HG03175 (cell line): ENCODE results near the gene DLGAP4.

Experiments
- ATAC-seq: cut with Tn5 transposase; IDR thresholded peaks from one replicate; pipeline ENCODE4 v1.9.1; 2021; ENCODE audit warnings: mild to moderate bottlenecking, moderate library complexity; ENCODE audit not compliant: unreplicated experiment

DLGAP4 gene

DNA sequence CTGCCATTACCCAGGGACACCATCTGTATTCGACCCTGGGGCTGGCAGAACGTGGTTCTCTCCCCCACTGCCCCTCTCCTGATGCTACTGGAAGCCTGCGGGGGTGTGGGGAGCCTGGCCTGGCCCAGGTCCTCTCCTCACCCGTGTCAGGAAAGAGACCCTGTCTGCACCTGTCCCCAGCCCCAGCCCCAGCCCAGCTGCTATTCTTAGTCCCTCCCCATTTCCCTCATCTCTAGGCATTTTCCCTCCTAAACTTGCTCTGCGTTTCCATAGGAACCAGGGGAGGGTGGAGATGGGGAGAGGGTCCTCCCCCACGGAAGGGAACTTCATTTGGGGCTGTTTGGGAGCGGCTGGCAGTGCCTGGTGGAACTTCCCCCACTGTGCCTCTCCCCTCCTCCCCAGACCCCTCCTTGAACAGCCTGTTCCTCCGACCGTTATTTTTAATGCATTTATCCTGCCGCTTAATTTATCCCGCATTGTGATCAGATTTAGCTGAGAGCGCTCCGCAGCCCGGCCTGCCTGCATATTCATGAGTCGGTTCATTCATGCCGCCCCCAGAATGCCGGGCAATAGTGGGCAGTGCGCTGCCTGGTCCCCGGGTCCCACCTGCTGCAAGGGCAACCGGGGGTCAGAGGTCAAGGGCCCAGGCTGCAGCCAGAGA is 31.8 kb upstream of the DLGAP4 start:
- ATAC-seq: no peak

DNA sequence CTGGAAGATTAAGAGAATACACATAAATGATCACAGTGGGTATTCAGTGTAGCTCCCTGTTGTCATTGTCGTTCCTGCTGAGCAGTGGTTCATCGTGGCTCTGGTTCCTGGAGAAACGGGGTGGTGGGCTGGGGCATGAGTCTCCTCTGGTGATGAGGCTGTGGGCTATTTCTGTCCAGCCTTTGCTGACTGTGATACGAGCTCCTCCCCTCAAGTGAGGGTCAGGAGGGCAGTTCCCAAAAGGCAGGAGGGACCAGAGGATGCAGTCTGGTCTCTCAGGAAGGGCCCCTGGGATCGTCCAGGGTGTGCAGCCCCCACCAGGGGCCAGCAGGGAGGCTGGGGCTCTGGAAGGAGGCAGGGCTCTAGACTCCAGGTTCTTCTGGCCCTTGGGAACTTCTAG is 31.1 kb upstream of the DLGAP4 start:
- ATAC-seq: no peak

DNA sequence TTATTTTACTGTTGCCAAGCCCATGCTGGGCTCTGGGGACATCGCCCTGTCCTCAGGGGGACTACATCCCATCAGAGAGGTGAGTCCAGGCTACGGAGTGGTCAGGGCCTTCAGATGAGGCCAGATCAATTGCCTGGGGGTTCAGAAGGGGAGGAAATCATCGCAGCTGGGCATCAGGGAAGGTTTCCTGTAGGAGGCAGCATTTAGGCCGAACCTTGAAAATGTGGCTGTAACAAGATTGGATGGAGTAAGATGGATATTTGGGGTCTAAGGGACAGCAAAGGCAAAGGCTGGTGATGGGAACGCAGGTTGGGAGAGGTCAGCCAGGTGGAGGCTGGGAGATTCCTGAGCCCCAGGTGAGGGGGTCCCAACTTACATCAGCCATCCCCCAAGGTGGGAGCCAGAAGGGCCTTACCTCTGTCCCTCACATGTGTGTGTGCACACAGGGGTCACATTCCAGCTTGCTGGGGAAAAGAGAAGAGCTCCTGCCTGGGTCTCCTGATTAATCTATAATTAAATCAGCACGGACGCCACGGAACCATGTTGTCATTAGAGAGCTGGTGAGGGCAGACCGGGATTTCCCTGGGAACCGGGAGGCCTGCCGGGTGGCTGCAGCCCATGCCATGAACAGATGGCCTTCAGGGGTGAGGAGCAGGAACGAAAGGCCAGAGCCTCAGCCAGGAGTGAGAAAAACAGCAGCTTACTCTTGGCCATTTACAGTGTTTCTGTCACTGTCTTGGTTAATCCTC is 30.5 kb upstream of the DLGAP4 start:
- ATAC-seq: no peak

DNA sequence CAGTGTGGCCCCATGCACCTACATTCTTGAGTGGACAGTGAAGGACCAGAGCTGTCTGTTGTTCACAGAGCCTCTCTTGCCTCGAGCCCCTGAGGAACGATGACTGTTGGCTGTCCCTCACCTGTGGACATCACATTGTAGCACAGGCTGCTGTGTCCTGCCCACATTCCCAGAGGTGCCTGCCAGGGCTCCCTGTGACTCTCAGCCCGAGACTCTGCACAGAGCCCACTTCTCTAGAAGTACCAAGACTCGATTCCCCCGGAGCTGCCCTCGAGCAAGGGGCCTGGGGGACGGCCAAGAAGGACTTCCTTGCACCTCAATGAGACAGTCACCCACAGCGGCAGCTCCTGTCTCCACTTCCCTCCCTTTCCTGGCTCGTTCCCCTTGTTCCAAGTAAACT is 28.6 kb upstream of the DLGAP4 start:
- ATAC-seq: no peak

DNA sequence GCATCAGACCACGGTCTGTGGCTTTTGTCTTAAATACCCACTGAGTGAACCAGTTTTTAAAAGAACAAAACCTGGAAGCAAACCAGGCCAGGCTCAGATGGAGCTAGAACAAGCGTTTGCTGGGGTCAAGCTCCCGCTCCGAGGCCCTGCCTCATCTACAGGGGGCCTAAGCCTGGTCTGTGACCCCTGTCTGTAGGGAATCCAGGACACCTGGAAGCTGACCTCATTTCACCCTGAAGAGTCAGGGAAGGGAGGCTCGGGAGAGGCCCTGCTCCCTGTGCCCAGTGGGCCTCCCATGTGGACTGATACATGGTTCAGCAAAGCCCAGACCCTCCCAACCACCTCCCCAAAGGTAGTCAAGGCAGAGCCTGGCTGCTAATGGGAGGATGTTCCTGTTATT is 26.8 kb upstream of the DLGAP4 start:
- ATAC-seq: no peak

DNA sequence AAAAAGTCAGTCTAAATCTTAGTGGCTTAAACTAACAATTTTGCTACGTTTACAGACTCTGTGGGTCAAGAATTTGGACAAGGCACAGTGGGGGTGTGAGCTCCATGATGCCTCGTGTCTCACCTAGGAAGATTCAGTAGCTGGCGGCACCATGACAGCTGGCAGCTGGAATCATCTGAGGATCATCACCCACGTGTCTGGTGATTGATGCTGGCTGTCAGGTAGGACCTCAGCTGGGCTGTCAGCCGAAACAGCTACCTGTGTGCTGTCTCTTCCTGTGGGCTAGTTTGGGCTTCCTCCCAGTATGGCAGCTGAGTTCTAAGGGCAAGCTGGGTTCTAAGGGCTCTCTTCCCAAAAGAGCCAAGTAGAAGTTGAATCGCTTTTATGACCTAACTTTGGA is 26.4 kb upstream of the DLGAP4 start:
- no peak for ATAC-seq

DNA sequence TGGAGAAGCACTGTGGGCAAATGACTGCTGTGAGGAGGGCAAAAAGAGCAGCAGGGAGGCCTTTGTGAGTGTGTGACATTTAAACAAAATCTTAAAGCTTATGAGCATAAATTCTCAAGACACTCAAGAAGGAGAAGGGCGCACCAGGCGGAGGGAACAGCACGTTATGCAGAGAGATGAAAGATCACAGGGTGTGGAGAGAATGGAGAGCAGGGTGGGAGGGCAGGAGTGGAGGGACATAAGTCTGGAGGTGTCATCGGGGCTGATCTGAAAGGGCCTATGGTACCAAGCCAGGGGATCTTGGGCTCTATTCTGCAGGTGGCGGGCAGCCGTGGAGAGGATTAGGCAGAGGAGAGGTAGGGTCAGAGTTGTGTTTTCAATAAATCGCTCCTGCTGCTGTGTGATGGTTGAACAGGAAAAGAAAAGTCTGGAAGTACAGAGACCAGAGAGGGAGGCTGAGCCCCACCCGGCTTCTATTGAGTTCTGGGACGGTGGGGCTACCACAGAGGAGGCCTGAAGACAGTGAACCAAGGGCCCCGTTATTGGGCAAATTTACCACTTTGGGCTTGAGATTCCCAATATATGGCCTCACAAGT is 24.3 kb upstream of the DLGAP4 start:
- ATAC-seq: no peak

DNA sequence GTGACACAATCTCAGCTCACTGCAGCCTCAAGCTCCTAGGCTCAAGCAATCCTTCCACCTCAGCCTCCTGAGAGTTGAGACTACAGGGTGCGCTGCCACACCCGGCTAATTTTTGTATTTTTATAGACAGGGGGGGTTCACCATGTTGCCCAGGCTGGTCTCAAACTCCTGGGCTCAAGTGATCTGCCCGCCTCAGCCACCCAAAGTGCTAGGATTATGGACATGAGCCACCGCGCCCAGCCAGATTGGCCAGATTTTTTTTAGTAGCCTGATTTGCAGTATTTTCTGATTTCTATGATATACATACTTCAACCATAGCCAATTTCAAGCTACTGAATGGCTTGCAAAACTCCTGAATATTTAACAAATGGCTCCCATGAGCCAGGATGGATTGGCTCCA is 21.4 kb upstream of the DLGAP4 start:
- ATAC-seq: no peak

DNA sequence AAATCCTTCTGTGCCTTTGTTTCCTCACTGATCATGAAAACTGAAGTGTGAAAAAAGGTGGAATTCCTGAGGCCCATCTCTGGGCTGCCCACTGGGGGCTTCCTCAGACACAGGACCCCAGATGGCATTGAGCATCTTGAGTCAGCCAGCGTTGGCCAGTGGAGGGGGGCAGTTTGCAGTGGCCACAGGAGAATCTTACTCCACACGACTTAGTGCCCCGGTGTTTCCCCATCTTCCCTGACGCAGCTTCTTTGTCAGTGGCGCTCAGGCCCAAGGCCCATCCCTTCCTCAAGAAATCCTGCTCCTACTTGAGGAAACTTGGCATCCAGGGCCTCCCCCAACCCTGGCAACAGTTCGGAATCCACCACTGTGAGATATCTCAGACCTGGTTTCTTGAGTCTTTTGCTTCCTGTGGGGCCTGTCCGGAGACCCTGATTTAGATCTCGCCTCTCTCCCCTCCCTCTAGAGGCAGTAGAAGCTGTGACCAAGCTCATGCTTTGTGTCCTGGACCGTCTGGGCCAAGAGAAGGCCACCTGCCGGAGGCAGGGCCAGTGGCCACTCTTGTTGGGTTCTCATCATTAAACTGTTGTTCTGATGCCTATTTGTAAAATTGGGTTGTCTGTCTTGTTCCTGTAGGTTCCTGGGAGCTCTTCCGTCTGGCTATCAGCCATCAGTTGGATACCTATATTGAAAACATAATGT is 20.2 kb upstream of the DLGAP4 start:
- ATAC-seq: no peak

DNA sequence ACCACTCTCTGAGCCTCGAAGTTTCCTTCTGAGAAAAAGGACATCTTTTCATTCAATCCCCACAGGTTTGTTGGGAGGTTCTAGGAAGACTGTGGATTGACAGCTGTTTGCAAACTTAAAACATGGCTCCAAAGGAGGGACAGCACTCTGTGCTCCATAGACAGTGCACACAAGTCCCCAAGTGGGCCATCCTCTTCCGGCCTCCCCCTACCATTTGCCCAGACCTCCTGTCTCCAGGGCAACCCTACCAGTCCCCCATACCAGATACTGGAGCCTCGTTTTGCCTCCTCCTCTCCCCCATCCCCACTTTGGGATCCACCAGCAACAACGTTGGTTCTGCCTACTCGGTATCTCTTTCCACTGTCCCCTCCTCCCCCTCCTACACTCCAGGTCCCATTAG is 8.5 kb upstream of the DLGAP4 start:
- ATAC-seq: no peak

DNA sequence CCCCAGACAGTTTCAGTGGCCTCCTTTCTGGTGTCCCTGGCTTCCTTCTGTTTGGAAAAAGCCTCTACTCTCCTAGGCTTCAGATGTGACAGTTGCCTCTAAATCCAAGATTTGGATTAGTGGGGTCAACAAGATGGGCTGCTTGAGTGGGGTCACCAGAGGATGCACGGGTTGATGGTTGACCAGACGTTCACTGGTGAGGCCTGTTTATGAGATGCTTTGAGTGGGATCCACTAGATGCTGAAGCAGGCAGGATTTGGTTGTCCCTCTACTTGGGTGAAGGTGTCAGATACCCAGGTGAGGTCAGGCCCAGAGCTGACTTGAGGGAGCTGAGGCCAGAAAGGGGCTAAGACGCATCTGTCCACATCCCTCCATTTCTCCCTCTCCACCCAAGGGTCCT is 8.1 kb upstream of the DLGAP4 start:
- ATAC-seq: no peak

DNA sequence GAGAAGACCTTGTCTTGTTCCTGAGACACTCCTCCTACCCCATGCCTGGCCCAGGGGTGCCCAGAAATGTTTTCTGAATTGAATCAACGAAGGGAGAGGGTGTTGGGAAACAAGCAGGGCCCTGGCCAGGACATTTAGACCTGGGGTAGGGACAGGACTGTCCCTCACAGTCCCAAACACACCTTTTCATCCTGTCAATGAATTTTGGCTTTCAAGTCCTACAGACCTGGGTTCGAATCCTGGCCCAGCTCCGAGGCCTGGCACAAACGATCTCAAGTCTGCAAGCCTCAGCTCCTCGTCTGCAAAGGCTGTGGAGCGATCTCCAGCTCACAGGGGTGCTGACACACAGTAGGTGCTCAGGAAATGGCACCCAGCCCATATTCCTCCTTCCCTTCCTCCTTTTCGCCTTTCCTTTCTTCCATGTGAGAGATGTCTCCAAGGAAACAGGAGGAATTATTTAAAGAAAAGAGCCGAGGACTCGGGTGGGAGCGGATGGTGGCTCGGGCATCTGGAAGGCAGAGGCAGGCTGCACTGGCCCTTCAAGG is 7.3 kb upstream of the DLGAP4 start:
- no peak for ATAC-seq

DNA sequence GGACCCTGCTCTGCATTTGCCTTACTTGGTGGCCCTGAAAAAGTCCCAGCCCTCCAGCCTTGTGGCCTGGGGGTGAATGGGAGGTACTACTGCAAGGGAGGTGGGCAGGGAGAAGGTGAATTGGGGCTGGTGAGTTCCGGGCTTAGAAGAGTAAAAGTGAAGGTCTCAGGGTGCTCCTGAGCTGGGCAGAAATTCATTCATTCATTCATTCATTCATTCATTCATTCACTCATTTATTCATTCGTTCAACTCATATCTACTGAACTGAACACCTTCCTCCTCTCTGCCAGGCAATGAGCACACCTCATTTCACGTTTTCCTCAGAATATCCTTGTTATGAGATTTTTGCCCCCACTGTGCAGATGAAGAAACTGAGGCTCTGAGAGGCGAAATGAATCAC is 6.7 kb upstream of the DLGAP4 start:
- no peak for ATAC-seq

DNA sequence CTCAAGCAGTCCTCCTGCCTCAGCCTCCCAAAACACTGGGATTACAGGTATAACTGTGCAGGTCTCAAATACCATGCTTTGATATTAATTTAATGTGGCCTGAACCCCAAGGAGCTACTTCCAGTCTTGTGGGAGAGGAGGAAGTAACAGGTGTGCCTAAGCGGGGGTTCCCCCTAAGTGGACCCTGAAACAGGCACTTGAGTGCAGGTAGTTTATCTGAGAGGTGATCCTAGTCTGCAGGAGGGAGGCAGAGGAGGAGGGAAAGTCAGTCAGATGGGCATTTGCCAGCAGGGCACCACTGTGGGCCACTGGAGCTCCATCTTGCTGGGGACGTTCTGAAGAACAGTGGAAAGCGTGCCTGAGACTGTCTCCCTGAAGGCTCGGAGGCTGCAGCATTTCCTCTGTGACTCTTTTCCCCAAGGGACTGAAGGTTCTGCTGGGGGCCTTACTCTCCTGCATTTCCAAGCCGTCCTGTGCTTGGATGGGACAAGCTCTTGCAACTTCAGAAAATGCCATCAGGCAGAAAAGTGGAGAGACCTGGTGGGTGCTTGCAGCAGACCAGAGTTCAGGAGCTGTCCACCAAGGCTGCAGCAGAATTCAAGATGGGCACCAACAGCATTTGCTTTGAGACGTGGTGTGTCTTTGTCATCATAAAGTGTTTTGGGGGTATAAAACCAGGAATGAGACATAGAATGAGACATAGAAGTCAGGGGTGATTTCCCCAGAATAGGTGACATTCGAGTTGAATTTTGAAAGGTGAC is 4.6 kb upstream of the DLGAP4 start:
- ATAC-seq: no peak

DNA sequence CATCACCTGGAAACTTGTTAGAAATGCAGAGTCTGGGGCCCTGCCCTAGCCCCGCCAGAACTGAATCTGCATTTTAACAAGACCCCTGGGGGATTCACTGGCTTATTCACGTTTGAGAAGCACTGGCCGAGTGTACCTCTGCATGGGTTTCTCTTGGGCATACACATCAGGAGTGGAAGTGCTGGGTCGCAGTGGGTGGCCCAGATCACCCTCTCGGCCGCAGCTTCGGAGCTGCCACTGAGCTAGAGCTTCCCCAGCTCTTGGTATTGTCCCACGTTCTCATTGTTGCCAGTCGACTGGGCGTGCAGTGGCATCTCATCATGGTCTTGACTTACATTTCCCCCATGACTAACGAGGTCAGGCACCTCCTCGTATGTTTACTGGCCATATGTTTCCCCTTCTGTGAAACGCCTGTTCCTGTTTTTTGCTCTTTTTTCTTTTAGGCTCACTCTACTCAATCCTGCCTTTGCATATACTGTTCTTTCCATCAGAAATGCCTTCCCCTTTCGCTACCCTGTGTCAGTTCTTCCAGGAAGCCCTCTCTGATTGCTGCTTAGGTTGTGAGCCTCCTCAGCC is 3.0 kb upstream of the DLGAP4 start:
- ATAC-seq: no peak

DNA sequence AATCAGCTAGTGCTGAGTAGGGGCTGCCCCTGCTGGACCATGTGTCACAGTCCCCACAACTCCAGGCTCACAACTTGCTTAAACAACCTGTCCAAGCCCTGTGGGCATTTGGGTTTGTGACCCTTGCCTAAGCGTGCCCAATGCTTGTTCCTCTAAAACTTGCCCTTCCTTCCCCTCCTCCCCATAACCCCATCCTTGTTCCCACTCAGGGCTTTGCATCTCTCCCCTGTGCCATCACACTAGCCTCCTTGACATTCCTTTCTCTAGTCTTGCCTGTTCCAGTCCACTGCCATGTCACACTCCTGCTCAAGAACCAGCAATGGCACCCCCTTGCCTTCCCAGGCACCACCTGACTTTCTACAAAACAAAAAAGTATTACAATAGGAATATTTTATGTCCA is 2.3 kb upstream of the DLGAP4 start:
- no peak for ATAC-seq

DNA sequence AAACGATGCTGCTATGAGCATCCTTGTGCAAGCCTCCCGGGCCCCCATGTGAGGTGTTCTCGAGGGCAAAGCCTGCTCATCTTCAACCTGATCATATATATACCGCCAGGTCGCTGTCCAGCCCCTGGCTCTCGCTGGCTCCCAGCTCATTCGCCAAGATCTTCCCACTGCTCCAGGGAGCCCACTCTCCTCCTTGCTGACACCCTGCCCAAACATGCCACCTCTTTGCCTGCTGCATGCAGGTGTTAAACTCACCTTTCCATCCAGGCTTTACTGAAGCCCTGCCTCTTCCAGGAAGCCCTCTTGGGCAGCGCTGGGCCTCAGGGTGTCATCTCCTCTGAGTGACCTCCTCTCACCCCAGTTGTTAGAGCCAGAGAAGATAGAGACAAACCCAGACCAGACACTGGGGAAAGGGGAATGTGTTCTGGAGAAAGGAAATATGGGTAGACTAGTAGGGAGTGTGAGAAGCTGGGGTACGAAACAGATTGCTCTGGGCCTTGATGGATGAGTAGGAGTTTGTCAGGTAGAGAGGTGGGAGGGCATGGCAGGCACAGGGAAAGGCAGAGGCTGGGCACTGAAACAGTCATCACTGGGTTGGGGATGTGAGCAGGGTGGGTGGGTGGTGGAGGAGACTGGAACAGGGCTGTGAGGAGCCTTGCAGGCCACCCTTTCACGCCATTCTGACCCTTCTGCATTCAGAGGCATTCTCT is 1.2 kb upstream of the DLGAP4 start:
- ATAC-seq: no peak

DNA sequence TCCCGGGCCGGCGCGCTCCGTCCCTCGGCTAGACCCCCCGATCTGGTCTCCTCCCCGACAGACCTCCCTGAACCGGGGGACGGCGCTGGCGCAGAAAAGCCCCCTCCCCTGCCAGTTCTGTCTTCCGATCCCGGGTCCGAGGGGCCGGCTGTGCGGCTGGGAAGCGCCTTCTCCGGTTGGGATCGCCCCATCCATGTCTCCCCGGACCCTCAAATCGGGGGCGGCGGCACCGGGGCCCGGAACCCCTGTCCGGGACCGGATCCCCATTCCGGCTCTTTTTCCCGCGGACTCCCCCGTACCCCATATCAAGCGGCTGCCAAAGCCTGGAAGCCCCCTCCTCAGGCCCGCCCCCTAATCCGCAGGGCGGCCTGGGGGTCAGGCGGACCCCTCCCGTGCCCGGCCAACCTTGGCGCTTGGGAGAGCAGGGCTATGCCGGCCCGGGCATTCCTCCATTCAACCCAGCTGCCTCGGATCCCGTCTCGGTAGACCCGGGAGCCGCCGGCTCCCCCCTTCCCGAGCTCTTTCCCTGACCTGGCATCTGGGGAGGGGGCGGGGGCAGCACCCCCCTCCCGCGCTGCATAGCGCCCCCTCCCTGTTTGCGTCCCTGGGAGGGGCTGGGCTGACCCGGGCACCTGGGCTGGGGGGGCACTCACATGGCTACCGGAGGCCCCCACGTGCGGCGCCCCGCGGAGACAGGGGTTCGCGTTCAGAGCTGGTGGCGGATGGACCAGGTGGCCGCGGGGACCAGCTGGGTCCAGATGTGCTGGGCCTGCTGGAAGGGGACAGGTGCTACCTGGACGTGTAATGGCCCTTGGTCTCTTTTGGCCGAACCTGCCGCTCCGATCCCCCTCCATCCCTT is 643 bp downstream of the DLGAP4 start:
- ATAC-seq: no peak
